ENCODE results near the gene PHLDA3. TPM values are rescaled to one million over a fixed set of nuclear protein-coding genes. Genes with fewer than 3 reads are reported as not detected.

PHLDA3 gene
- total RNA-seq, 2 donors from 2014 or later: 5.7 to 13.0 TPM

GRCh38 chr1:201506092-201506491 lies 37.1 kb upstream of the PHLDA3 start:
- ATAC-seq: no peak
- peaks cover 0 to 7% of the 10 kb centered on the region in 2 donors for H3K36me3 Mint-ChIP-seq
- no peak for DNase-seq (ENCODE audit: low spot score in 2 of 2)
- peak overlapping the region; percentile 87 to 91 for H3K27ac Mint-ChIP-seq
- H3K9me3 Mint-ChIP-seq: no peaks in the 10 kb centered on the region

DNA sequence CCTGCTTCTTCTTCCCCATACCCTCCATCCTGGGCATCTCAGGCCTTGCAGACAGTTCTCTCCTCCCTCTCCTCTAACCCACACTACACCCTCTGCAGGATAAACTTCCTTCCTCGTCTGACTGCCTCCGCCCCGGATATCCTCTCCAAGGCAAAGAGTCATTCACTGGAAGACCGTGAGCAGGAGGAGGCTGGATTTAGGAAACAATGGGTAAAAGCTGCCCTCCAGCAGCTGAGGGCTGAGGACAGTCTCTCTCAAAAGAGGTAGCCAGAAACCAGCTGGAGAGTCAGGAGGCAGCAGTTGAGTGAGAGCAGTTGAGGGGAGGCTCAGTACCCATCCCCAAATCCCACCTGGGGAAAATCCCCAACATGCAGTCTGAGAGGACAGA lies 36.5 kb upstream of the PHLDA3 start:
- peaks cover 0 to 7% of the 10 kb centered on the region in 2 donors for H3K36me3 Mint-ChIP-seq

DNA sequence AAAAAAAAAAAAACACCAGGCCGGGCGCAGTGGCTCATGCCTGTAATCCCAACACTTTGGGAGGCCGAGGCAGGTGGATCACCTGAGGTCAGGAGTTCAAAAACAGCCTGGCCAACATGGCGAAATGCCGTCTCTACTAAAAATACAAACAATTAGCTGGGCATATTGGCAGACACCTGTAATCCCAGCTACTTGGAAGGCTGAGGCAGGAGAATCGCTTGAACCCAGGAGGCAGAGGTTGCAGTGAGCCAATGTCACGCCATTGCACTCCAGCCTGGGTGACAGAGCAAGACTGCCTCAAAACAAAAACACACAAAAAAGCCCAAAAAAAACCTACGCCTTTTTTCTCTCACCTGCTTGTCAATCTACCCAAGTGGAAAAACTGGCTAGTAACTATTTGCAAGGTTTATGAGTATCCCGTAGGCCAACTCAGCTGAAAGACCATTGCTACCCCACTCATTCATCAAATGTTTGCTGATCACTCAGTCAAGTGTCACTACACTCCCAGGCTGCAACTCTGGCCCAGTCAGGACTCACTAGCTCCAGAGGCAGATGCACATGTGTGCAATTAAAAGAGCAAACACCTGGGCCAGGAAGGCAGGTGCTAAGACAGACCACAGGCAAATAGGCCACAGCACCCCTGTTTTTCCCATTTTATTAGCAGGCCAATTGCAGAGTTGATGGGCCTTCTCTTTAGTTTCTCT lies 36.0 kb upstream of the PHLDA3 start:
- ATAC-seq (no peak), DNase-seq (ENCODE audit: low spot score in 2 of 2) (no peak)
- H3K27ac Mint-ChIP-seq: peak overlapping the region in 1 of 2 donors; percentile 36
- peaks cover 0 to 7% of the 10 kb centered on the region in 2 donors for H3K36me3 Mint-ChIP-seq
- H3K9me3 Mint-ChIP-seq: no peaks in the 10 kb centered on the region

More for the DNA sequence above, 36.5 kb upstream of the PHLDA3 start:
- no peak for ATAC-seq
- DNase-seq (ENCODE audit: low spot score in 2 of 2): no peak
- H3K9me3 Mint-ChIP-seq: no peaks in the 10 kb centered on the region
- H3K27ac Mint-ChIP-seq: peak overlapping the region in 1 of 2 donors; percentile 36

DNA sequence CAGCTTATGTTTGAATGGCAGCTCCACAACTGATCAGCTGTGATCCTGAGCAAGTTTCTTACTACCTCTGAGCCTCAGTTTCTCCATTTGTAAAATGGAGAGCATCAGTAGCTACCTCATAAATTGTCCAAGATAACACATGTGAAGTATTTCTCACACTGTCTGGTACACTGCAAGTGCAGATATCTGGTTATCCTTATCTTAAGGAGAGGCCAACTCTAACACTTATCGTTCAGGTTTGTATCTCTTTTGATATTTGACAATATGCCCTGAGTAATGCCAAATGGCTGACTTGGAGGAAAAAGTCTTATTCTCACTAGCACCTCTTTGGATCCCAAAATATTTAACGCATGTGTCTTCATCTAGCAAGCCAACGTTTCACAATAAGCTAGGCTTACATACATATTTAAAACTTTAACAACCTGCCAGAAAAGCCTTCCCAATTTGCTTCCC lies 35.2 kb upstream of the PHLDA3 start:
- Mint-ChIP-seq H3K27ac (no peak overlapping the region), H3K36me3 (peaks cover 0 to 7% of the 10 kb centered on the region in 2 donors), H3K9me3 (no peaks in the 10 kb centered on the region)
- DNase-seq (ENCODE audit: low spot score in 2 of 2) (no peak), ATAC-seq (no peak)

DNA sequence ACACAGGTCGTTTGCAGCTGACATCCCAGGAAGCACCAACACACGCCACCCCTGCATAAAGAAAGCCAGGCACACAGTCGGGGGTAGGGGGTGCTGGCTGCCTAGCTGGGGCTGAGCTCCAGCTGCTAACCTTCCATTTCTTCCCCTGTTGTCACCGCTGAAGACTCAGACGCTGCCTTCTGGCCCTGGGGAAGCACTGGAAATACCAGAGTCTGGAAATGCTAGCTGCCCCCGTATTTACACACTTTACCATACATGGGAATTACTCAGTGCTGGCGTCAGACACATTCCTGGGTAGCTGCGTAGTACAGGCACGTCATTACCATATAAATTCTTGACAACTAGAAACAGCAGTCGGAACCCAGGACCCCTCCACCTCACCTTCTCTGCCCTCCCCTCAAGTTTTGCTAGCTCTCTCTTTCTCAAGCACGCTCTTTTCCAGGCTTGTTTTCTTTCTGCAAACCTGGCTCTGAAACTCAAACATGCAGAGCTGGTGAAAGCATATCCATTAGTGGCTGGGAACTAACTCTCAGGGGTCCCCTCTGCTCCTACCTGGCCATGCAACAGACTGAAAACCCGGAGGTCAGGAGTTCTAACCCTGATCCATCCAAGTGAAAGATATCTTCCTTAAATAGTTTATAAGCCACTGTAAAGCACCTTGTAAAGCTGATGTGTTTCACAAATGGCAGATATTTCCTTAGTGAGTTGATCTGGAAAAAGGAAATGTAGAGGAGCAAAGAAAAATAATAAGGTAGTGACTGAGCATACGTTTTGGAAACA lies 34.6 kb upstream of the PHLDA3 start:
- peaks cover 0 to 7% of the 10 kb centered on the region in 2 donors for H3K36me3 Mint-ChIP-seq
- DNase-seq (ENCODE audit: low spot score in 2 of 2) (no peak), ATAC-seq (no peak)
- H3K27ac Mint-ChIP-seq: no peak overlapping the region
- H3K9me3 Mint-ChIP-seq: no peaks in the 10 kb centered on the region

- no peak for DNase-seq (ENCODE audit: low spot score in 2 of 2)
- H3K27ac Mint-ChIP-seq: peak overlapping the region in 1 of 2 donors; percentile 55
- no peak for ATAC-seq
- peaks cover 0 to 7% of the 10 kb centered on the region in 2 donors for H3K36me3 Mint-ChIP-seq
- H3K9me3 Mint-ChIP-seq: no peaks in the 10 kb centered on the region
Measured at GRCh38 chr1:201502511-201502857, 33.5 kb upstream of the PHLDA3 start.

GRCh38 chr1:201501812-201502510 lies 33.0 kb upstream of the PHLDA3 start:
- Mint-ChIP-seq H3K27ac (peak overlapping the region in 1 of 2 donors; percentile 55), H3K36me3 (peaks cover 0 to 7% of the 10 kb centered on the region in 2 donors), H3K9me3 (no peaks in the 10 kb centered on the region)
- DNase-seq (ENCODE audit: low spot score in 2 of 2): no peak
- ATAC-seq: no peak

- Mint-ChIP-seq H3K9me3 (no peaks in the 10 kb centered on the region), H3K27ac (no peak overlapping the region), H3K36me3 (peaks cover 0 to 1% of the 10 kb centered on the region in 2 donors)
- ATAC-seq (no peak), DNase-seq (ENCODE audit: low spot score in 2 of 2) (no peak)
Measured at GRCh38 chr1:201501144-201501543, 32.2 kb upstream of the PHLDA3 start.

GRCh38 chr1:201500670-201501120 lies 31.7 kb upstream of the PHLDA3 start:
- no peaks in the 10 kb centered on the region for H3K9me3 Mint-ChIP-seq
- ATAC-seq (no peak), DNase-seq (ENCODE audit: low spot score in 2 of 2) (no peak)
- no peaks in the 10 kb centered on the region for H3K36me3 Mint-ChIP-seq
- no peak overlapping the region for H3K27ac Mint-ChIP-seq

GRCh38 chr1:201499795-201500669 lies 31.0 kb upstream of the PHLDA3 start:
- H3K36me3 Mint-ChIP-seq: no peaks in the 10 kb centered on the region
- no peak for ATAC-seq
- no peaks in the 10 kb centered on the region for H3K9me3 Mint-ChIP-seq
- no peak overlapping the region for H3K27ac Mint-ChIP-seq
- DNase-seq (ENCODE audit: low spot score in 2 of 2): no peak

- Mint-ChIP-seq H3K9me3 (no peaks in the 10 kb centered on the region), H3K36me3 (peaks cover 6 to 7% of the 10 kb centered on the region in 2 donors), H3K27ac (no peak overlapping the region)
- DNase-seq (ENCODE audit: low spot score in 2 of 2) (no peak), ATAC-seq (no peak)
Measured at GRCh38 chr1:201499191-201499590, 30.2 kb upstream of the PHLDA3 start.

- ATAC-seq (no peak), DNase-seq (ENCODE audit: low spot score in 2 of 2) (no peak)
- no peak overlapping the region for H3K27ac Mint-ChIP-seq
Measured at GRCh38 chr1:201498621-201499020, 29.6 kb upstream of the PHLDA3 start.

GRCh38 chr1:201497935-201498509 lies 29.0 kb upstream of the PHLDA3 start:
- peaks cover 13 to 18% of the 10 kb centered on the region in 2 donors for H3K36me3 Mint-ChIP-seq
- no peaks in the 10 kb centered on the region for H3K9me3 Mint-ChIP-seq
- H3K27ac Mint-ChIP-seq: no peak overlapping the region
- DNase-seq (ENCODE audit: low spot score in 2 of 2) (no peak), ATAC-seq (no peak)

More at GRCh38 chr1:201498621-201499020, 29.6 kb upstream of the PHLDA3 start:
- no peaks in the 10 kb centered on the region for H3K9me3 Mint-ChIP-seq
- H3K36me3 Mint-ChIP-seq: peaks cover 9 to 13% of the 10 kb centered on the region in 2 donors

- H3K36me3 Mint-ChIP-seq: peaks cover 13 to 18% of the 10 kb centered on the region in 2 donors
- H3K27ac Mint-ChIP-seq: no peak overlapping the region
- no peak for ATAC-seq
- DNase-seq (ENCODE audit: low spot score in 2 of 2): no peak
- no peaks in the 10 kb centered on the region for H3K9me3 Mint-ChIP-seq
Measured at GRCh38 chr1:201496296-201496690, 27.3 kb upstream of the PHLDA3 start.

GRCh38 chr1:201495551-201496295 lies 26.7 kb upstream of the PHLDA3 start:
- DNase-seq (ENCODE audit: low spot score in 2 of 2) (no peak), ATAC-seq (no peak)
- peaks cover 13 to 18% of the 10 kb centered on the region in 2 donors for H3K36me3 Mint-ChIP-seq
- no peaks in the 10 kb centered on the region for H3K9me3 Mint-ChIP-seq
- no peak overlapping the region for H3K27ac Mint-ChIP-seq
